NCI-H2196 treated with DMSO at 0.1 percent for 48 hours (cell line): ENCODE data around the gene S1PR3.

Experiments
- DNase-seq: peaks from one replicate; lab custom pipeline; 2025; ENCODE audit not compliant: unreplicated experiment; lab: John Stamatoyannopoulos, UW

The S1PR3 gene

DNA sequence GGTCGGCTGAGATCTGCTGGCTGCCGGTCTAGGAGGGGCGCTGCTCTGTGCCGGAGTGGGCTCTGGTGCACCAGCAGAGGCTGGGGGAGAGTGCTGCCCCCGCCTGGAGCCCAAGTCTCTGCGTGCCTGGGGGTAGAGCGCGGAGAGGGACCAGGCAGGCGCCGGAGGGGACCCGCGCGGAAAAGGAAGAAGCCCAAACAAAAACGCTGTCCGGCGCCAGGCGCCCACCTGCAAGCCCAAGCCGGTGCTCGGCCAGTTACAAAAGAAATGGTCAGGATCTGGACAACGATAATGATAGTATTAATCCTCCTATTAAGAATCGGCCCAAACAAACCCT is 571 bp upstream of the S1PR3 start:
- DNase-seq, result no peak

- no peak for DNase-seq
Observed at GRCh38 chr9:88992556-88992955, 1.3 kb downstream of the S1PR3 start.

- DNase-seq, result no peak
Observed at GRCh38 chr9:88993327-88993726, 2.1 kb downstream of the S1PR3 start.

DNA sequence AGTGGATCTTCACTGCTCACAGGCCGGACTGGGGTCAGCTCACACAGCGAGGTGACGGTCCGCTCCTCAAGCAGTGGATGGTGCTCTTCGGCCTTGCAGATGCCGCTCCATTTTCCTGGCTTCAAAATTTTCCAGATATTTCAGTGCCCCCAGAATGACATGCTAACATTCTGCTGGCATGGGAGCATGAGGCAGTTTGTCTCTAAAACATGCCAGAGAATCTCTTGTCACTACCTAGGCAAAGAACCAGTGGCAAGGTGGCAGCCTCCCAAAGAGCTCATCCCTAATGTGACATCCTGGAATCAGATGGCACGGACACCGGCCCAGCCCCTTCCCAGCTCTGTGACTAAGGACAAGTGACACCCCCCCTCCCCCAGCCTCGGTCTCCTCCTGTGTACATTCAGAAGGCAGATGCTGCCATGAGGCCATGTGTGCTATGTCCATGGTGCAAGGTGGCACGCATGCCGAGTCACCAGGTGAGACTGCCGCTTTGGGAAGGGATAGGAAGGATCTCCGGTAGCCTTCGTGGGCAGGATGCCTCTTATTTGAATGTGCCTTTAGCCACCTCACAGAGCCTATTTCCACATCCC is 2.7 kb downstream of the S1PR3 start:
- DNase-seq, result no peak

DNA sequence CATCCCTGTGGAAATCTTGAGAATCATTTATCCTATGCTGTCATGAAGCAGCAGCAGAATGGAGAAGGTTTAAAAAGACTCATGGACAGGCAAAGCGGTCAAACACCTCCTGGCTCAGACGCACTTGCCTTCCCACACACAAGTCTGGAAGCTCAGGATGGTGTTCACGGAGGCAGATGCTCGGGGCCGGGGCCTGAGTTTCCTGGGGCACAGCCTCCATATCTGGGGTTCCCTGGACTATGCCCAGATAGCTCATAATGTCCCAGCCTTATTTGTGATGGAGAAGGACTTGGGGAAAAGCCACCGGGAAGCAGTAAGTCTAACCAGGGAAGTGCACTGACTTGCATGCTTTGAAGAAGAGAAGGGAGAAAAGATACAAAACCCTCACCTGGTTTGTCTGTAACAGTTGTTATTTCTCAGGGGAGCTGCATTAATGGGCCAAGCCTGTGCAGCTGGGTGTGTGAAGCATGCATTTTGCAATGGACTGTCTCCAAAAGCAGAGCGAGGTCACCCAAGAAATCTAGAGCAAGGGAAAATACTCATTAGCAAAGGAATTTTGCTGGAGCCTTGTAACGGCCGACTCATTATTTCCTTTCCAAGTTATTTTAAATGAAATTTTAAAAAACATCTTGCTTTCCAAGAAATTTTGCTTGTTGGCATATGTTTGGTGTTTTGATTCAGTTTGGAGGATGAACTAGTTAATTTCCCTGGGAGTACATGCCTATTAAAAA is 3.4 kb downstream of the S1PR3 start:
- DNase-seq, result no peak

GRCh38 chr9:88995200-88995577 is 3.9 kb downstream of the S1PR3 start:
- no peak for DNase-seq

GRCh38 chr9:88995627-88996026 is 4.4 kb downstream of the S1PR3 start:
- no peak for DNase-seq

DNA sequence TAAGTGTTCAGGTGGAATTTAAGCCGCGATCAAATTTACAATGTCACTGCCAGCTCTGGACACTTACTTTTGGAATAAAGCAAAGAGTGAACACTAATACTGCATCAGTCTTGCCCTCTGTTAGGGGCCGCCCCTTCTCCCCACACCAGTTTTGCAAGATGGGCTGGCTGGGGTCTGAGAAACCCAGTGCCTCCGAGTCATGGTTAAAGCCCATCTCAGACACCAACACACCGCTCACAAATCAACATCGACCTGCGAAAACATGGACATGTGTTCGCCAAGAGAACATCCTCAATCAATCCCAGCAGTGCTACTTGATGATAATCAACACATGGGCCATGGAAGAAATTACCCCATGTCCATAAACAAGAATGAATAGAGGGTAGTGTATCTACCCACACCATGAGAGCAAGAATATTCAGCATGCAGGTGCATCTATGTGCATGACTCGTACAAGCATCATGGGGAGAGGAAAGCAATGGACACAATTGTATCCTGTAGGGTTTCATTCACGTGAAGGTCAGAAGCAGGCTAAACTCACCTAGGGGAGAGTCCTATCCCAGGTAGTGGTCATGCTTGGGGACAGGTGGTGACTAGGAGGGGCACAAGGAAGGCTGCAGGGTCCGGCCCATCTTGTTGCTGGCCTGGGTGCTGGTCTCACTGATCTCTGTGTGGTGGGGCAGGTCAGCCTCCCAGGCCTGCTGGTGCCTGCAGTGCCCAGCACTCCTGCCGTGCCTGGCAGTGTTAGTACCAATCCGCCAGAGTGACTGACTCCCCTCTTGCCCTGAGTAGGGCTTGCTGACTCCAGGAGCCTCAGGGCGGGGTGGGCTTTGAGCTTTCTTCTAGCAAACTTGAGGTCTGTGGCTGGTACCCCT is 5.0 kb downstream of the S1PR3 start:
- no peak for DNase-seq

DNA sequence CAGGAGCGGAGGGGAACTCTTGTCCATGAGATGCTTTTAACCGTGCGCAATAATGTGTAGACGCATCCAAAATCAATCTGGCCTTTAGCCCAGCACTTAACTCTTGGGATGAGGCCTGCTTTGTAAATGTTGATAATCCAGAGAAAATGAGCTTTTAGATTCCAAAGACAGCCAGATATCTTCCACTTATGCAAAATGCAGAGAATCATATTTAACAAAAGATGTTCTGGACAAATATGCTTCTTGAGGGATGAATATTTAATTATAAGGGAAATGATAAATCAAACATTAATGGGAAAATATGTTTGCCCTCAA is 5.6 kb downstream of the S1PR3 start:
- no peak for DNase-seq

DNA sequence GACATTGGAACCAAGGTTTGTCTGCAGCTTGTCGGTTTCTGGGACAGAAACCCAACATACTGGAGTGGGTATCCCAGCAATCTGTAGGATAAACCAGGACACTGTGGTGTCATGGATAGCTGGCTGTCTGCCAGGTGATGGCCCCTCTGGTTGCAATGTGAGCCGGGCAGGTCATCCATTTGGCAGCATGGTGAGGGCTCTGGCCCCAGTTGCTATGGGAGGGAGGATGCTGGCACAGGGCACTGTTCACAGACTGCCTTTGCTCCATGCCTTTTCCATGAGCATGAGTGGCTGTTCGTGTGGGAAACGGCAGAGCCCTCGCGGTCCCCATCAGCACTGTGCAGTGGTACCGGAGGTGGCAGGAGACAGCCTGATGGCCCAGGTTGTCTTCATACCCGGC is 6.4 kb downstream of the S1PR3 start:
- no peak for DNase-seq

DNA sequence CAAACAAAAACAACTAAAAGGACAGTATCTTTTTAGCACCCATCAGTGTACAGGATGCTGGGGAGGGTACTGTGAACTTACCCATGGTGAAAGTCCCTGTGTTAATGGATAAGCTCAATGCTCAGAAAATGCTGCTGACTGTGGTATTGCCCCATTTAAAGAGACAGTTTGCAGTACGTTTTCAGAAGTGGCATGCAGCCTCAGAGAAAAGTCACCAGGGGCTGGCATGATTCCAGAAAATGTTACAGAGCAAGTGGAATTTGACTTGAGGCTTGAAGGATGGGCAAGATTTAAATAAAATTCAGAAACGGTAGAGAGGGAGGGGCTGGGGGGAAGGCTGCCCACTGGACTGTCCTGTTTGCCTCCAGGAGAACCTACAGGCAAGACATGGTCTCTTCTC is 7.2 kb downstream of the S1PR3 start:
- no peak for DNase-seq

GRCh38 chr9:88998911-88999310 is 7.6 kb downstream of the S1PR3 start:
- no peak for DNase-seq

DNA sequence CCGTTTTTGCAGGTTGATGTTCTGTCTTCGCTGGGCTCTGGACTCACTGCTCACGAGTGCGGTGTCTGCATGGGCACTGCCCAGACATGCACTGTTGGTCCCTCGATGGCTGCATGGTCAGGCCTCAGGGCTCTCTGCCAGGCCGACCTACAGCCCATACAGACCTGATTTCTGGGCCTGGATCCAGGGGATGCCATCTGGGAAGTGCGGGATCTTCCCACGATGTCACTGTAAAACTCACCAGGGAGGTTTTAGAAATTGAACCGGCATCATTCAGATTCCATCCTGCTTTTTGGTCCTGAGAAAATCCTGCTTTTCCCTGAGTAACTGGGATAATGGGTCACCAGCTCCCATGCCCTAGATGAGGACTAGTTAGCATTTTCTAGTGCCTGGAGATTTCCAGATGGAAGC is 9.1 kb downstream of the S1PR3 start:
- DNase-seq, result no peak

GRCh38 chr9:89000973-89001916 is 10.0 kb downstream of the S1PR3 start:
- peak; percentile 25 for DNase-seq

DNA sequence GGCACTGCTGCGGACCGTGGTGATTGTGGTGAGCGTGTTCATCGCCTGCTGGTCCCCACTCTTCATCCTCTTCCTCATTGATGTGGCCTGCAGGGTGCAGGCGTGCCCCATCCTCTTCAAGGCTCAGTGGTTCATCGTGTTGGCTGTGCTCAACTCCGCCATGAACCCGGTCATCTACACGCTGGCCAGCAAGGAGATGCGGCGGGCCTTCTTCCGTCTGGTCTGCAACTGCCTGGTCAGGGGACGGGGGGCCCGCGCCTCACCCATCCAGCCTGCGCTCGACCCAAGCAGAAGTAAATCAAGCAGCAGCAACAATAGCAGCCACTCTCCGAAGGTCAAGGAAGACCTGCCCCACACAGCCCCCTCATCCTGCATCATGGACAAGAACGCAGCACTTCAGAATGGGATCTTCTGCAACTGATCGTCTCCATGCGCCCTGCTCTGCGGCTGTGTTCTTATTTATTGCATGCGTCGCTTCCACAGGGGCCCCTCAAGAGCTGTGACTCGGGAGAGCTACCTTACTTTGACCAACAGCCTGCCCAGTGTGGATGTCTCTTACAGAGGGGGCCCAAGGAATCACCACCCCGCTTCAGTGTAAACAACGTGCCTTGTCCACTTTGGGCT is 10.8 kb downstream of the S1PR3 start:
- no peak for DNase-seq

- DNase-seq, result no peak
Observed at GRCh38 chr9:89002987-89003386, 11.7 kb downstream of the S1PR3 start.

DNA sequence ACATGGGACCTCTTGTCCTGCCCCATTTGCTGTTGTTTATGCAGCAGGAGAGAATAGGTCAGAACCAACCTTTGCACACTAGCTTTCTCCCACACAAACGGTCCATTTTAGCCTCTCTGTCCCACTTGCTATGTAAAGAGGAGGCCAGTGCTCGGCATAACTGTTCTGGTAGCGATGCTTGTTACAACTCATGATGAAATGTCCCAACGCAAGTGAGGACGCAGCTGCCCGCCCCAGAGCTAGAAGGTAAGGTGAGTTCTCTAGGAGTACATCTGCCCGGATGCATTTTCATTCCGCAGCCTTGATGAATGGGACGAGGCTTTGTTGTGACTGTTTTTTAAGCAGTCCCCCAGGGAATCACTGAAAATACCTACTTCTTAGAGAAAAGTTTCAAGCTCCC is 14.1 kb downstream of the S1PR3 start:
- no peak for DNase-seq

GRCh38 chr9:89006267-89006666 is 15.0 kb downstream of the S1PR3 start:
- DNase-seq, result no peak

DNA sequence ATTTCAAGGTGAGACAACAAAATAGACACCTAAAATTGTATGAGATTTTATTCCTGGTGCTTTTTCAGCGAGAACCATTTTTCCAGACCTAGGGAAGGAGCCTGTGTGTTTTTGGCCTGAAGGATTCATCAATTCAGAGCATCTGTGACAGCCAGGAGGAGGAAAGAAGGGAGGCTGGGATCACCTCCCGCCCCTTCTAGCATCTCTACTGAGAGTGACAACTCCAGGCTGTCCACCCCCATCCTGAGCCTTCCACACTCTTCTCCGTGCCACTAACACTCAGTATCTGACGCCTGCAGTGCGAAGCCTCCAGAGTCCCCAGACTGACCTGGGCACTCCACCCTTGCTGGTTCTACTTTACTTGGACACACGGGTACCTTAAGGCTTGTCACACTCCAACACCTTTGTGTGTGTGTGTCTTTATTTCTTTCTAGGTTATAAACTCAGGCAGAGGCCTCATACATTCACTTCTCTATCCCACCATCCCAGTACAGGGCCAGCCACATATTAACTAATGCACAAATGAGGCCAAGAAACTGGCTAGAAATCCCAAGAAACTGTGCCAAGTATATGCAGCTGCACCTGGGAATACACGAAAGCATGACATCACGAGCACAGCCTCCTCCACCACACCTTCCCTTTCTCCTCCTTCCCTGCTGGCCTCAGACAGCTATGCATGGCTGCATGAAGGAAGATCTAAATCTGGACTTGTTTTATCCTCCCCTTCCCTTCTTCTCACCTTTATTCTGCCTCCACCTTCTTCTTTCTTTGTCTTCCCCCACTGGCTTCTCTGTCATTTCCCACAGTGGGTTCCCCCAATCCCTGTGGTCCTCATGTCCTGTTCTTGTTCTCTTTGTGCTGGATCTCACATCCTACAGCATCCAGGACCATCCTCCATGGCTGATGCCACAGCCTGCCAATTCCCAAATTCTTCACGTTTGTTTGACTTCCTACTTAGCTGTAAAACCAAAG is 16.0 kb downstream of the S1PR3 start:
- DNase-seq, result no peak
